Stomach (tissue), 9 donors: ENCODE data around the gene TLR6. TPM values are rescaled to one million over a fixed set of nuclear protein-coding genes. Genes with fewer than 3 reads are reported as not detected.
"Not testable (repeated sequence)": the region's sequence is repeated elsewhere in the genome, so short reads cannot be mapped to it uniquely, and the experiment has no call there.

ENCODE experiments used
- DNase-seq, 2 donors: peaks; one replicate each; pipeline versions ENCODE4 v3.0.0 to v3.0.0-alpha.2; 2013 to 2019
- H3K27ac ChIP-seq, 5 donors: fragments of 200-600 bp in 4 of 5; sonication (generic) in 4 of 5; one replicate each; pipeline ENCODE4 v1.5.1; 2013 to 2019; ENCODE audit warnings: mild to moderate bottlenecking in 1 of 5, moderate library complexity in 1 of 5
- H3K27me3 ChIP-seq, 3 donors: fragments of 200-600 bp; sonication (generic); one replicate each; pipeline ENCODE4 v1.5.1; 2017 to 2019; ENCODE audit warnings: mixed run types in 1 of 3
- H3K36me3 ChIP-seq, 4 donors: fragments of 200-600 bp; sonication (generic); 1 replicate in 3 of 4; 2 replicates in 1 of 4; pipeline ENCODE4 v1.5.1; 2016 to 2019
- H3K4me1 ChIP-seq, 4 donors: fragments of 200-600 bp; sonication (generic); one replicate each; pipeline ENCODE4 v1.5.1; 2016 to 2019
- H3K4me3 ChIP-seq, 4 donors: fragments of 200-600 bp; sonication (generic) in 3 of 4; one replicate each; pipeline ENCODE4 v1.5.1; 2016 to 2019; ENCODE audit warnings: mild to moderate bottlenecking in 1 of 4
- H3K9me3 ChIP-seq, 4 donors: fragments of 200-600 bp; sonication (generic); one replicate each; pipeline ENCODE4 v1.5.1; 2016 to 2019
- CTCF ChIP-seq, 7 experiments: fragments of 450-650 bp in 4 of 7; fragments of 200-600 bp in 3 of 7; sonication (generic) in 3 of 7; IDR thresholded peaks; one replicate each; pipeline ENCODE4 v1.5.1; 2016 to 2019; ENCODE audit warnings: antibody characterized with exemption in 7 of 7, control low read depth in 2 of 7, mild to moderate bottlenecking in 1 of 7
- EP300 ChIP-seq: sonication (generic); formaldehyde crosslinking; IDR thresholded peaks from one replicate; pipeline ENCODE4 v1.6.1; 2017; ENCODE audit warnings: antibody characterized with exemption
- POLR2A ChIP-seq, 4 donors: fragments of 450-650 bp; IDR thresholded peaks; one replicate each; pipeline ENCODE4 v1.6.1; 2016; ENCODE audit warnings: antibody characterized with exemption in 4 of 4, control low read depth in 2 of 4, mild to moderate bottlenecking in 1 of 4, moderate library complexity in 1 of 4
- POLR2AphosphoS5 ChIP-seq, 3 donors: sonication (generic); formaldehyde crosslinking; IDR thresholded peaks; one replicate each; pipeline ENCODE4 v1.6.1; 2016; ENCODE audit warnings: antibody characterized with exemption in 3 of 3
- WGBS, 5 donors: extraction: QIAGEN DNeasy Blood & Tissue Kit in 3 of 5; methylation state at CpG; one replicate each; pipeline versions ENCODE4 v1.1.5 to v1.1.7; 2013 to 2018; 5-methylcytosine and 5-hydroxymethylcytosine counted together
- intact Hi-C: fragments of 100-400 bp; cut with DNase I; formaldehyde crosslinking; loops from one replicate; pipeline ENCODE4 v1.15.1; 2023; ENCODE audit warnings: low total_unique reads
- polyA plus RNA-seq, 3 donors: library from polyadenylated mRNA; stranded (reverse); fragments of 200-250 nt; gene quantifications; one replicate each; pipeline ENCODE4 v1.2.3, GENCODE V29; 2013
- small RNA-seq, 4 donors: library from RNA; depleted of rRNA; stranded (forward); fragments of <200 nt; gene quantifications; one replicate each; pipeline ENCODE3, GENCODE V24; 2016
- total RNA-seq, 5 donors: library from RNA; depleted of rRNA; stranded (reverse); fragments of >200 nt; gene quantifications; one replicate each; pipeline versions ENCODE4 v1.1.0 to v1.2.3, GENCODE V29; 2014 to 2016
- donor health status: healthy with polysubstance abuse.
- donor health status: Bipolar disorder and iron deficiency.
- donor health status: healthy.

Gene TLR6
- total and polyA plus RNA-seq, 8 donors, result 0.19 to 29.0 (median 1.9) TPM; not detected in 2

GRCh38 chr4:38779790-38780189, 76.8 kb downstream of the TLR6 start:
- Histone ChIP-seq H3K27me3 (no peaks in the 10 kb centered on the region), H3K4me1 (peaks cover 0 to 5% (median 0%) of the 10 kb centered on the region in 4 donors), H3K9me3 (no peaks in the 10 kb centered on the region), H3K4me3 (no peak overlapping the region), H3K36me3 (no peaks in the 10 kb centered on the region), H3K27ac (no peak overlapping the region)
- intact Hi-C loops, result no loop called here
- WGBS, 5 donors, result 81 to 85% (median 84%) methylated on average over 5 of the region's 5 CpGs
- TF ChIP-seq EP300, result no peak
- TF ChIP-seq POLR2AphosphoS5 (IDR thresholded peaks at IDR 0.05), result no peak
- TF ChIP-seq POLR2A (IDR thresholded peaks at IDR 0.05), result no peak
- TF ChIP-seq CTCF (IDR thresholded peaks at IDR 0.05), result no peak
- DNase-seq, result no peak

GRCh38 chr4:38777925-38778324, 78.7 kb downstream of the TLR6 start:
- H3K27me3 ChIP-seq, H3K27ac ChIP-seq, H3K4me3 ChIP-seq, intact Hi-C loops, DNase-seq, H3K4me1 ChIP-seq, H3K9me3 ChIP-seq, H3K36me3 ChIP-seq: not testable (repeated sequence)
- WGBS, 5 donors, result 84 to 91% (median 88%) methylated on average over 2 of the region's 2 CpGs

GRCh38 chr4:38775326-38775725, 81.3 kb downstream of the TLR6 start:
- intact Hi-C loops, result no loop called here
- Histone ChIP-seq H3K9me3 (no peaks in the 10 kb centered on the region), H3K36me3 (no peaks in the 10 kb centered on the region), H3K27ac (no peak overlapping the region), H3K4me3 (no peak overlapping the region), H3K27me3 (no peaks in the 10 kb centered on the region), H3K4me1 (no peaks in the 10 kb centered on the region)
- no peak for TF ChIP-seq POLR2AphosphoS5 (IDR thresholded peaks at IDR 0.05)
- no peak for DNase-seq
- 85 to 92% (median 87%) methylated on average over 2 of the region's 2 CpGs for WGBS, 5 donors

GRCh38 chr4:38774181-38774955, 82.2 kb downstream of the TLR6 start:
- whole genome bisulfite sequencing, 5 donors, result 66 to 79% (median 69%) methylated on average over 8 of the region's 8 CpGs
- intact Hi-C loops, result no loop called here

More at GRCh38 chr4:38774181-38774955, 82.2 kb downstream of the TLR6 start:
- Histone ChIP-seq H3K27me3 (no peaks in the 10 kb centered on the region), H3K27ac (no peak overlapping the region), H3K4me3 (no peak overlapping the region), H3K36me3 (no peaks in the 10 kb centered on the region), H3K9me3 (no peaks in the 10 kb centered on the region), H3K4me1 (no peaks in the 10 kb centered on the region)
- no peak for TF ChIP-seq EP300
- TF ChIP-seq POLR2A (IDR thresholded peaks at IDR 0.05), result no peak
- no peak for TF ChIP-seq POLR2AphosphoS5 (IDR thresholded peaks at IDR 0.05)
- no peak for DNase-seq

Small RNAs within 50 kb of the gene (small RNA-seq; reads per million reads assigned to genes)
- gene MIR574, result 29.8 to 106 (median 71.5) reads per million in 4 donors

Other genes with a start within 250 kb of the TLR6 start
- 100 to 1,000 TPM in 2 of 5 donors, 10 to 100 TPM in 3; 46.4 to 113 (median 79.1) TPM for gene KLF3, start 192.6 kb downstream of the TLR6 start, total RNA-seq
- gene KLF3, start 192.6 kb downstream of the TLR6 start, polyA plus RNA-seq, result 10 to 100 TPM; 13.0 to 45.1 (median 13.5) TPM
- 1 to 10 TPM in 1 of 5 donors, under 1 TPM in 1, not detected in 3; 0.72 to 1.1 TPM for gene TLR10, start 73.8 kb downstream of the TLR6 start, total RNA-seq
- under 1 TPM in 2 of 3 donors, not detected in 1; 0.15 to 0.60 TPM for gene TLR10, start 73.8 kb downstream of the TLR6 start, polyA plus RNA-seq
- 10 to 100 TPM in 1 of 5 donors, 1 to 10 TPM in 3, not detected in 1; 5.3 to 37.4 (median 6.9) TPM for gene TLR1, start 52.0 kb downstream of the TLR6 start, total RNA-seq
- 1 to 10 TPM; 1.2 to 2.9 (median 1.5) TPM for gene TLR1, start 52.0 kb downstream of the TLR6 start, polyA plus RNA-seq
- gene FAM114A1, start 11.0 kb upstream of the TLR6 start, total RNA-seq, result 100 to 1,000 TPM in 2 of 5 donors, 10 to 100 TPM in 3; 23.2 to 149 (median 63.0) TPM
- 10 to 100 TPM; 10.4 to 35.6 (median 35.6) TPM for gene FAM114A1, start 11.0 kb upstream of the TLR6 start, polyA plus RNA-seq
- gene TMEM156, start 175.6 kb upstream of the TLR6 start, total RNA-seq, result 1 to 10 TPM in 1 of 5 donors, under 1 TPM in 1, not detected in 3; 0.37 to 1.2 TPM
- 1 to 10 TPM in 1 of 3 donors, under 1 TPM in 1, not detected in 1; 0.44 to 1.8 TPM for gene TMEM156, start 175.6 kb upstream of the TLR6 start, polyA plus RNA-seq
- 10 to 100 TPM; 11.7 to 51.0 (median 24.9) TPM for gene KLHL5, start 205.4 kb upstream of the TLR6 start, total RNA-seq
- gene KLHL5, start 205.4 kb upstream of the TLR6 start, polyA plus RNA-seq, result 10 to 100 TPM in 2 of 3 donors, 1 to 10 TPM in 1; 6.3 to 35.1 (median 21.2) TPM